Measurements from ENCODE around the gene DLG4. TPM values are rescaled to one million over a fixed set of nuclear protein-coding genes. Genes with fewer than 3 reads are reported as not detected.
"Not testable (repeated sequence)": the region's sequence is repeated elsewhere in the genome, so short reads cannot be mapped to it uniquely, and the experiment has no call there.

The DLG4 gene
- total RNA-seq, 4 donors from 2014 or later: 2.6 to 15.7 (median 9.4) TPM

DNA sequence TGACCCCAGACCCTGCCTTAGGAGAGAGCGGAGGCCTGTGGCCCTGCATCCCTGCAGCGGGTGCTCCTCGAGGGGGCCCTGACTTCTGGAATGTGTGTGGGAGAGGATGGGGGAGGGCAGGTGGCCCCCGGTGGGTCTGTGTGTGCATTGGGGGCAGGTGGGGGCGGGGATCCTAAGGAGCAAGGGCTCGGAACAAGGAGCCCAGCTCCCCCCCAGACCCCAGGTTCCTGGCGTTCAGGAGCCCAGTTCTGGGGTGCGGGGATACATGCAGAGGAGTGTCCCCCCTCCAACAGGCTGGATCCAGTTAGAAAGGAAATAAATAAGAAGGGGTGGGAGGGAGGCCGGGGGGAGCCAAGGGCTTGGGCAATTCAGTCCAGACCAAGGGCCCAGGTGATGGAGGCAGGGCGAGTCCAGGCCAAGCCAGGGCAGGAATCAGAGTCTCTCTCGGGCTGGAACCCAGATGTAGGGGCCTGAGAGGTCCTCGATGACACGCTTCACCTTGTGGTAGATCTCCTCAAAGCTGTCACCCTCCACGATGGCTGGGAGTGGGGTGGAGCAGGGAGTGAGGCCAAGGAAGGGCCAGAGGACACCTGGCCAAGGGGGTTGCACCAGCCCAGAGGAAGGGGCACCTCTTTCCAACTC lies 29.2 kb downstream of the DLG4 start:
- Histone ChIP-seq H3K36me3 (peaks cover 0 to 6% (median 0%) of the 10 kb centered on the region in 3 donors), H3K4me1 (no peaks in the 10 kb centered on the region), H3K4me3 (no peak overlapping the region), H3K27me3 (no peaks in the 10 kb centered on the region), H3K9me3 (no peaks in the 10 kb centered on the region), H3K27ac (no peak overlapping the region)
- no peak for DNase-seq
- TF ChIP-seq, protein P1, sequence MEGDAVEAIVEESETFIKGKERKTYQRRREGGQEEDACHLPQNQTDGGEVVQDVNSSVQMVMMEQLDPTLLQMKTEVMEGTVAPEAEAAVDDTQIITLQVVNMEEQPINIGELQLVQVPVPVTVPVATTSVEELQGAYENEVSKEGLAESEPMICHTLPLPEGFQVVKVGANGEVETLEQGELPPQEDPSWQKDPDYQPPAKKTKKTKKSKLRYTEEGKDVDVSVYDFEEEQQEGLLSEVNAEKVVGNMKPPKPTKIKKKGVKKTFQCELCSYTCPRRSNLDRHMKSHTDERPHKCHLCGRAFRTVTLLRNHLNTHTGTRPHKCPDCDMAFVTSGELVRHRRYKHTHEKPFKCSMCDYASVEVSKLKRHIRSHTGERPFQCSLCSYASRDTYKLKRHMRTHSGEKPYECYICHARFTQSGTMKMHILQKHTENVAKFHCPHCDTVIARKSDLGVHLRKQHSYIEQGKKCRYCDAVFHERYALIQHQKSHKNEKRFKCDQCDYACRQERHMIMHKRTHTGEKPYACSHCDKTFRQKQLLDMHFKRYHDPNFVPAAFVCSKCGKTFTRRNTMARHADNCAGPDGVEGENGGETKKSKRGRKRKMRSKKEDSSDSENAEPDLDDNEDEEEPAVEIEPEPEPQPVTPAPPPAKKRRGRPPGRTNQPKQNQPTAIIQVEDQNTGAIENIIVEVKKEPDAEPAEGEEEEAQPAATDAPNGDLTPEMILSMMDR (IDR thresholded peaks at IDR 0.05): no peak
- no peak for TF ChIP-seq POLR2A (IDR thresholded peaks at IDR 0.05)

DNA sequence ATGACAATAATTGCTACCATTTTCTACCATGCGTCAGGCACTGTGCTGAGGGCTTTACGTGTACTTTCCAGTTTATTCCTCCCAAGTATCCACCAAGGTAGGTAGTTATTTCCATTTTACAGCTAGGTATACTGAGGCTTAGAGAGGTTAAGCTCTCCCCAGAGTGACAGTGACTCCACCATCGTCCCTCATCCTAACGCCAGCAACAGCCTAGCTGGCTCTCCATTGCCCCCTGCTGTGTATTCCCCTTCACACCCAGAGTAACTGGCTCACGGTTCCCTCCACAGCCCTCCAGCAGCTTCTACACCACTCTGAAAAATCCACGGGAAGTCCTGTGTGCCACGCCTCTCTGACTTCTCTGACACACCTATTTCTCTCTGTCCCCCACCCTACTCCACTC lies 33.4 kb downstream of the DLG4 start:
- Histone ChIP-seq H3K27me3 (no peaks in the 10 kb centered on the region), H3K4me3 (no peak overlapping the region), H3K36me3 (no peaks in the 10 kb centered on the region), H3K27ac (no peak overlapping the region), H3K4me1 (no peaks in the 10 kb centered on the region), H3K9me3 (no peaks in the 10 kb centered on the region)
- no peak for DNase-seq
- TF ChIP-seq, protein P1 (IDR thresholded peaks at IDR 0.05): no peak
- no peak for TF ChIP-seq POLR2A (IDR thresholded peaks at IDR 0.05)

DNA sequence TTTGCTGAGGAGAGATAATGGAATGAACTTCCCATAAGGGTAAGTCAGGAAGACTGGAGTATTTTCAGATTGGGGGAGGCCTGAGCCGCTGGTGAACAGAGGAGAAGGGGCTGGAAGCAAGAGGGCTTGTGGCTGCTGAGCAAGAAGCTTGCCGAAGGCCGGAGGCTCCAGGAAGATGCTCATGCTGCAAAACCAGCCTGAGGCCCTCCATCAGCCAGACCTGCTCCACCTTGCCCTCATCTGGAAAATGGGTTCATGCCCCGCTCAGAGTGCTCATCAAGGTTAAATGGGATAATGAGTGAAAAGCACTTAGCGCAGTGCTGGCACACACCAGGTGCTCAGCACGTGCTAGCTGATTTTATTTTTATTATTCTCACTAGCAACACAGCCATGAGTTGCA lies 35.0 kb downstream of the DLG4 start:
- H3K9me3 ChIP-seq: no peaks in the 10 kb centered on the region
- H3K4me1 ChIP-seq: no peaks in the 10 kb centered on the region
- H3K4me3 ChIP-seq: no peak overlapping the region
- TF ChIP-seq, protein P1 (IDR thresholded peaks at IDR 0.05): no peak
- TF ChIP-seq POLR2A (IDR thresholded peaks at IDR 0.05): no peak
- DNase-seq: no peak
- no peaks in the 10 kb centered on the region for H3K36me3 ChIP-seq
- H3K27ac ChIP-seq: no peak overlapping the region
- H3K27me3 ChIP-seq: no peaks in the 10 kb centered on the region

DNA sequence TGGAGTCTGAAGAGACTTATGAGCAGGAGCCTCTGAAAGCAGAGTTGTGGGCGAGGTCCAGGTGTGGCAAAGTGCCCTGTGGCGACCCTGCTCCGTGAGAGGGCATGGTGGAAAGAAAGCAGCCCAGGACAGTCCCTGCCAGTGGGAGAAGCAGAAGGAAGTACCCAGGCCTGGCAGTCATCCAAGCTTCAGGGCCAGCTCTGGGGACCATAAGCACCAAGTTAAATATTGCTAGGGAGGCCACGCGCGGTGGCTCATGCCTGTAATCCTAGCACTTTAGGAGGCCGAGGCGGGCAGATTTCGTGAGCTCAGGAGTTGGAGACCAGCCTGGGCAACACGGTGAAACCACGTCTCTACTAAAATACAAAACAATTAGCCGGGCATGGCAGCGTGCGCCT lies 35.5 kb downstream of the DLG4 start:
- Histone ChIP-seq H3K9me3 (no peaks in the 10 kb centered on the region), H3K27ac (no peak overlapping the region), H3K27me3 (no peaks in the 10 kb centered on the region), H3K36me3 (no peaks in the 10 kb centered on the region), H3K4me3 (no peak overlapping the region), H3K4me1 (no peaks in the 10 kb centered on the region)
- peak in 1 of 3 donors; percentile 71 for DNase-seq
- no peak for TF ChIP-seq POLR2A (IDR thresholded peaks at IDR 0.05)

DNA sequence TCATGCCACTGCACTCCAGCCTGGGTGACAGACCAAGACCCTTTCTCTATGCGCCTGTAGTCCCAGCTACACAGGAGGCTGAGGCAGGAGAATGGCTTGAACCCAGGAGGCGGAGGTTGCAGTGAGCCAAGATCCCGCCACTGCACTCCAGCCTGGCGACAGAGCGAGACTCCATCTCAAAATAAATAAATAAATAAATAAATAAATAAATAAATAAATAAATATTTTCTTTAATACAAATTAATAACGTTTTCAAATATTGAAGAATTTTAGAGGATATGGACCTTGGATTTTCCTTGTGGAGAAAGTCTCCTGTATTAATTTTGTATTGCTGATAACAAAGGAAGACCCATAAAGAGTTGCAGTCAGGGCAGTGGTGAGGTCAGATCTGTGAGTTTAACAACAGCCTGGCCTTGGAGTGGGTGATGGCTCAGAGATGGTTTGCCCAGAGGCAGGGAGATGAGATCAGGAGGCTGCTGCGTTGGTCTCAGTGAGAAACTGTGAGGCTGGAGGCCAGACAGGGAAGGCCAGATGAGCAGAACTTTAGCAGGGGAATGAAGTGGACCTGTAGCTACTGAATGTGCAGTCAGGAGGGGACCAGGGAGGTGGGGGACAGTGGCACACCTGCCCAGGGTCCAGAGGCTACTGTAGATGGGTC lies 36.1 kb downstream of the DLG4 start:
- TF ChIP-seq POLR2A (IDR thresholded peaks at IDR 0.05): no peak
- TF ChIP-seq, protein P1 (IDR thresholded peaks at IDR 0.05): no peak
- DNase-seq: no peak

DNA sequence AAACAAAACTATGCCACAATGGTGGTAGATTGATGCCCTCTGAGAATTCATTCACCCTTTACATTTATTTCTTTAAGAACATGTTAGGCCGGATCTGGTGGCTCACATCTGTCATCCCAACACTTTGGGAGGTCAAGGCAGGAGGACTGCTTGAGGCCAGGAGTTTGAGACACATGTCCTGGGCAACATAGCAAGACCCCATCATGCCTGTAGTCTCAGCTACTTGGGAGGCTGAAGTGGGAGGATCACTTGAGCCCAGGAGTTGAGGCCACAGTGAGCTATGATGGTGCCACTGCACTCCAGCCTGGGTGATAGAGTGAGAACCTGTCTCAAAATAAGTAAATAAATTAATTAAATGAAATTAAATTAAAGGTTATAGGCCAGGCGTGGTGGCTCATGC lies 37.5 kb downstream of the DLG4 start:
- not testable (repeated sequence) for DNase-seq, H3K4me3 ChIP-seq, H3K9me3 ChIP-seq, H3K36me3 ChIP-seq, H3K27me3 ChIP-seq, H3K27ac ChIP-seq
- peaks cover 0 to 12% (median 9%) of the 10 kb centered on the region in 4 donors for H3K4me1 ChIP-seq

More for the DNA sequence above, 36.1 kb downstream of the DLG4 start:
- Histone ChIP-seq H3K4me1 (no peaks in the 10 kb centered on the region), H3K36me3 (no peaks in the 10 kb centered on the region), H3K27ac (no peak overlapping the region), H3K4me3 (no peak overlapping the region), H3K9me3 (no peaks in the 10 kb centered on the region), H3K27me3 (no peaks in the 10 kb centered on the region)

Measured in Peyer's patch (tissue), 4 donors.